Gastrocnemius medialis (tissue), 4 donors: ENCODE results near the gene SHISA8. TPM values are rescaled to one million over a fixed set of nuclear protein-coding genes. Genes with fewer than 3 reads are reported as not detected.

ENCODE experiments used
- ATAC-seq, 2 donors: fragments of 150-250 bp; one replicate each; pipeline ENCODE4 v1.9.1; 2016
- DNase-seq, 2 donors: peaks; one replicate each; pipeline ENCODE4 v3.0.0-alpha.2; 2019
- H3K27ac ChIP-seq, 4 donors: fragments of 200-600 bp; sonication (generic); 1 replicate in 1 of 4; 2 replicates in 3 of 4; pipeline ENCODE4 v1.5.1; 2016 to 2018; ENCODE audit warnings: mild to moderate bottlenecking in 2 of 4, moderate library complexity in 1 of 4
- H3K27me3 ChIP-seq, 3 donors: fragments of 200-600 bp; sonication (generic) in 2 of 3; 1 replicate in 1 of 3; 2 replicates in 2 of 3; pipeline versions ENCODE4 v1.5.1 to v1.6.0; 2016 to 2019; ENCODE audit warnings: mild to moderate bottlenecking in 1 of 3, moderate library complexity in 1 of 3
- H3K36me3 ChIP-seq, 2 donors: fragments of 200-600 bp; sonication (generic) in 1 of 2; one replicate each; pipeline ENCODE4 v1.5.1; 2017 to 2018
- H3K4me1 ChIP-seq, 2 donors: fragments of 200-600 bp; sonication (generic) in 1 of 2; one replicate each; pipeline ENCODE4 v1.5.1; 2016 to 2017; ENCODE audit warnings: mild to moderate bottlenecking in 2 of 2
- H3K4me3 ChIP-seq, 4 donors: fragments of 200-600 bp; sonication (generic) in 3 of 4; 1 replicate in 1 of 4; 2 replicates in 3 of 4; pipeline ENCODE4 v1.5.1; 2016 to 2019; ENCODE audit warnings: mild to moderate bottlenecking in 2 of 4
- H3K9me3 ChIP-seq, 3 donors: fragments of 200-600 bp; sonication (generic) in 2 of 3; 1 replicate in 1 of 3; 2 replicates in 2 of 3; pipeline ENCODE4 v1.5.1; 2016 to 2019
- POLR2A ChIP-seq, 2 donors: fragments of 450-650 bp; IDR thresholded peaks; one replicate each; pipeline ENCODE4 v1.6.1; 2017; ENCODE audit warnings: antibody characterized with exemption in 2 of 2, mild to moderate bottlenecking in 2 of 2, moderate library complexity in 2 of 2
- in situ Hi-C, 4 donors: fragments of 200-750 bp; cut with MboI; loops; one replicate each; pipeline versions ENCODE4 v1.15.0 to v1.8.0; 2017; ENCODE audit warnings: low sequenced_read_pairs in 4 of 4
- intact Hi-C: fragments of 100-400 bp; cut with DNase I; formaldehyde crosslinking; loops from one replicate; pipeline ENCODE4 v1.15.1; 2023; ENCODE audit warnings: low total_unique reads
- total RNA-seq, 4 donors: library from RNA; depleted of rRNA; stranded (reverse); fragments of >200 nt; gene quantifications; one replicate each; pipeline versions ENCODE4 v1.1.0 to v1.2.3, GENCODE V29; 2016
- TF ChIP-seq, protein P1 (sequence below), 5 experiments: fragments of 450-650 bp in 3 of 5; fragments of 200-600 bp in 2 of 5; sonication (generic) in 2 of 5; IDR thresholded peaks in 4 of 5; conservative IDR thresholded peaks in 1 of 5; 1 replicate in 4 of 5; 2 replicates in 1 of 5; pipeline ENCODE4 v1.5.1; 2016 to 2019; ENCODE audit warnings: antibody characterized with exemption in 5 of 5, mild to moderate bottlenecking in 3 of 5, moderate library complexity in 3 of 5

The SHISA8 gene
- total RNA-seq, 4 donors from 2014 or later, result not detected

DNA sequence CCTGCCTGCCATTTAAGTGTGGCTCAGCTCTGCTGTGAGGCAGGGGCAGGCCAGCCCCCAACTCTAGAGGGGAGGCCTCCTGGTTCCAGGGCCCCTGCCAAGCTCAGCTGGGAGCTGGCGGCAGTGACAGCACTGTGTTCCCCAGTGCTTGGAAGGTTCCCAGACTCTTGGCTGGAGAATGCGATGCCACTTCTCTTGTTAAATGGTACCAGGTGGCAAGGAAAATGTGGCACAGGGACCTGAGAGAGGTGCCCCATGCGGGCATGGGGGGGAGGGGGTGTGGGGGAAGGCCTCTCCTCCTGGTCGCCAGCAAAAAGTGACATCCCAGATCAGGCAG is 20.1 kb upstream of the SHISA8 start:
- TF ChIP-seq, protein P1, sequence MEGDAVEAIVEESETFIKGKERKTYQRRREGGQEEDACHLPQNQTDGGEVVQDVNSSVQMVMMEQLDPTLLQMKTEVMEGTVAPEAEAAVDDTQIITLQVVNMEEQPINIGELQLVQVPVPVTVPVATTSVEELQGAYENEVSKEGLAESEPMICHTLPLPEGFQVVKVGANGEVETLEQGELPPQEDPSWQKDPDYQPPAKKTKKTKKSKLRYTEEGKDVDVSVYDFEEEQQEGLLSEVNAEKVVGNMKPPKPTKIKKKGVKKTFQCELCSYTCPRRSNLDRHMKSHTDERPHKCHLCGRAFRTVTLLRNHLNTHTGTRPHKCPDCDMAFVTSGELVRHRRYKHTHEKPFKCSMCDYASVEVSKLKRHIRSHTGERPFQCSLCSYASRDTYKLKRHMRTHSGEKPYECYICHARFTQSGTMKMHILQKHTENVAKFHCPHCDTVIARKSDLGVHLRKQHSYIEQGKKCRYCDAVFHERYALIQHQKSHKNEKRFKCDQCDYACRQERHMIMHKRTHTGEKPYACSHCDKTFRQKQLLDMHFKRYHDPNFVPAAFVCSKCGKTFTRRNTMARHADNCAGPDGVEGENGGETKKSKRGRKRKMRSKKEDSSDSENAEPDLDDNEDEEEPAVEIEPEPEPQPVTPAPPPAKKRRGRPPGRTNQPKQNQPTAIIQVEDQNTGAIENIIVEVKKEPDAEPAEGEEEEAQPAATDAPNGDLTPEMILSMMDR (IDR thresholded peaks at IDR 0.05 in 4 of 5, conservative IDR thresholded peaks at IDR 0.05 in 1 of 5), result no peak
- TF ChIP-seq POLR2A (IDR thresholded peaks at IDR 0.05), result no peak
- in situ Hi-C loops (no loop called here), intact Hi-C loops (no loop called here)
- H3K36me3 ChIP-seq, result no peaks in the 10 kb centered on the region
- no peaks in the 10 kb centered on the region for H3K27me3 ChIP-seq
- H3K27ac ChIP-seq, result peak overlapping the region in 2 of 4 donors; percentile 46 to 78
- ATAC-seq (peak in 1 of 2 donors; percentile 24), DNase-seq (no peak)
- H3K4me1 ChIP-seq, result peaks cover 8 to 22% of the 10 kb centered on the region in 2 donors
- H3K4me3 ChIP-seq, result no peak overlapping the region
- no peaks in the 10 kb centered on the region for H3K9me3 ChIP-seq

DNA sequence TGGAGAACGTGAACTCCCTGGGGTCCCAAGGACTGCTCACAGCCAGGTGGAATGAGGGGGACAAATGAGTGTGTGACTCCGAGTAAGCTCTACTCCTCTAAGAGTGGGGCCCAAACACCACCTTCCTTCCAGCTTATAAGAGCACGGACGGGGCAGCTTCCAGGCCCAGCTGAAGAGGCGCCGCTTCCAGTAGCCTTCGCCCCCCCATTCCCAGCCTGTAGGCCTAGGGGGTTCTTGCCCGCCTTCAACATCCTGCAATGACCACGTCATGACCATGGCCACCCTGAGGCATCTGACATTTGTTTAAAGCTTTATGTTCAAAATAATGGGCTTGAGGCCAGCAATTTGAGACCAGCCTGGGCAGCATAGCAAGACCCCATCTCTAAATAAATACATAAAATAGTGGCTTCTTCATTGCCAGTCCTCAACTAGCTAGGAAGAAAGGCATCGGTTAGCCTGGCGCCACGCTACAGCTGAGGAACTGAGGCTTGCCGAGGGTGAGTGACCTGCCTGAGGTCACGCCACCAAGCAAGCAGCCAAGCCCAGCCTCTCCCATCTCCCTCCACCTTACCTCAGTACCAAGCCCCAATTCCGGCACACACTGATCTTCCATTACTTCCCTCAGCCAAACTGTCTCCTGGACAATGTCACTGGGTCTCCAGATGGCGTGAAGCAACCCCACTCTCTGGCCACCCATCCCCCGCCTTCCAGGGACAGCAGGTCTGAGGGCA is 19.6 kb upstream of the SHISA8 start:
- TF ChIP-seq, protein P1 (IDR thresholded peaks at IDR 0.05 in 4 of 5, conservative IDR thresholded peaks at IDR 0.05 in 1 of 5), result no peak
- no peak for TF ChIP-seq POLR2A (IDR thresholded peaks at IDR 0.05)
- peaks cover 8 to 21% of the 10 kb centered on the region in 2 donors for H3K4me1 ChIP-seq
- no peaks in the 10 kb centered on the region for H3K36me3 ChIP-seq
- DNase-seq (no peak), ATAC-seq (peak in 1 of 2 donors; percentile 14)
- no peak overlapping the region for H3K4me3 ChIP-seq
- intact Hi-C loops (no loop called here), in situ Hi-C loops (no loop called here)
- no peaks in the 10 kb centered on the region for H3K9me3 ChIP-seq
- H3K27ac ChIP-seq, result peak overlapping the region in 2 of 4 donors; percentile 46 to 78
- no peaks in the 10 kb centered on the region for H3K27me3 ChIP-seq

DNA sequence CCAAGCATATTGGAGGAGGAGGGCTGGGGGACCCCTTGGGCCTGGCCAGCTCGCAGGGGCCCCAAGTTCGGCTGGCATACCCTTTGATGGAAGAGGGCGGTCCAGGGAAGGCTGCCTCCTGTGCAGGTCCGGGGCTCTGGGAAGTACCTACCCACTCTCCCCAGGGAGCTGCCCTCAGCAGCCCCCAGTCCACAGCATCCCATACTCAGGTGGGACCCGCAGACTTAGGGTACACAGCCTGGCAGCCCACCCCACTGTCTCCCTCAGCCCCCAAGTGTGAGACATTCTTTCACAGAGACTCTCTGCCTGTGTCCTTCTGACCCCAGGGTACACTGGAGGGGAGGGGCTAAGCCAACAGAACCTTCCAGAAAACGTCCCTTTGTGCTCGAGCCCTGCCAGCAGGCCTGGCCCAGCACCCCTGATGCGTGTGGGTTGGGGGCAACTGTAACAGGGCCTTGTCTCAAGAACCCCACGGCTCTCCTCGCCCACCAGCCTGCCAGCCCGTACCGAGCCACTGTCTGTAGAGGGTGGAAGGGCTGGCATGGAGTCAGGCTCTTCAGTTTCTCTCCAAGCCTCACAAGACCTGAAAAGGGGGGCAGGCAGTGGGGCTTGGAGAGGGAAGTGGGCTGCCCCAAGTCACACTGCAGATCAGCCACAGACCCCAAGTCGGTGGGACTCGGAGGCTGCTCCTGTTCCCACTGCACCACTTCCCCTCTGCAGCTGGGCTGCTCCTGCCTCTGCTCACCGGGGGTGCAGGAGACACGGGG is 18.7 kb upstream of the SHISA8 start:
- H3K36me3 ChIP-seq, result no peaks in the 10 kb centered on the region
- in situ Hi-C loops (no loop called here), intact Hi-C loops (no loop called here)
- H3K27ac ChIP-seq, result no peak overlapping the region
- no peak for DNase-seq
- ATAC-seq, result no peak
- H3K27me3 ChIP-seq, result no peaks in the 10 kb centered on the region
- TF ChIP-seq, protein P1 (IDR thresholded peaks at IDR 0.05 in 4 of 5, conservative IDR thresholded peaks at IDR 0.05 in 1 of 5), result no peak
- no peak for TF ChIP-seq POLR2A (IDR thresholded peaks at IDR 0.05)
- peaks cover 5 to 12% of the 10 kb centered on the region in 2 donors for H3K4me1 ChIP-seq
- H3K4me3 ChIP-seq, result no peak overlapping the region
- H3K9me3 ChIP-seq, result no peaks in the 10 kb centered on the region

DNA sequence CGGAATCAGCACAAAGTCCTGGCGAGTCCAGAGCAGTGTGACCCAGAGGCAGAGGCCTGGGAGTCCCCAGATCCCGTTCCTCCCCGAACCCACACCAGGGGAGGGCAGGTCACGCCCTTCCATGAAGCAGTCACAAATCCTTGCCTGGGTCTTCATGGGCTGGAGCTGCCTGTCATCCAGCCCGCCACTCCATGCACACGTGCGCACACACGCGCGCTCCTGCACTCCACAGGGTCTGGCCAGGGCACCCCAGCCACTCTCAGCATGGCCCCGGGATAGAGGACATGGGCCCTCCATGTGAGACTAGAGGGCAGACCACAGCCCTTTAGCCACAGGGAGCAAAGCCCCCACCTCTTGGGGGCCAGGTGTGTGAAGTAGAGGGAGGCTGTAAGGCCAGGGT is 17.5 kb upstream of the SHISA8 start:
- intact Hi-C loops, result no loop called here
- TF ChIP-seq, protein P1 (IDR thresholded peaks at IDR 0.05 in 4 of 5, conservative IDR thresholded peaks at IDR 0.05 in 1 of 5), result no peak
- no peak for TF ChIP-seq POLR2A (IDR thresholded peaks at IDR 0.05)
- H3K4me1 ChIP-seq, result peaks cover 5 to 10% of the 10 kb centered on the region in 2 donors
- no peak overlapping the region for H3K27ac ChIP-seq
- in situ Hi-C loops, result no loop called here
- no peaks in the 10 kb centered on the region for H3K9me3 ChIP-seq
- H3K4me3 ChIP-seq, result no peak overlapping the region
- H3K27me3 ChIP-seq, result no peaks in the 10 kb centered on the region
- H3K36me3 ChIP-seq, result no peaks in the 10 kb centered on the region
- ATAC-seq (no peak), DNase-seq (no peak)
